HG03064 (cell line): ENCODE measurements around the gene SLC8A2.

Experiments used
- ATAC-seq: cut with Tn5 transposase; IDR thresholded peaks from one replicate; pipeline ENCODE4 v1.9.1; 2021; ENCODE audit warnings: low read depth; ENCODE audit not compliant: unreplicated experiment

SLC8A2 gene

DNA sequence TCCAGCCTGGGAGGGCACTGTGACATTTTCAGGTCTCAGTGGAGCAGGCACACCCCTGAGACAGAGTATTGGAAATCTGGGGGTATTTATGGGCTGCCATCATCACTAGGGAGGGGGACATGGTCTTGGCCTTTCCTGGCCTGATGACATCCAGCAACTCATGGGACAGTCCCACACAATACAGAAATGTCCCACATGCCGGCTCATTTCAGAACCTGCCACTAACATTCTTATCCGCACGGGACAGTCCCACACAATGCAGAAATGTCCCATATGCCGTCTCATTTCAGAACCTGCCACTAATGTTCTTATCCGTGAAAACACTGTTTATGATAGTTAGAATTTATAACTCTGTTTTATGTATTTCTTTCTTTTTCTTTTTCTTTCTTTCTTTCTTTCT lies 9.8 kb downstream of the SLC8A2 start:
- ATAC-seq = no peak

DNA sequence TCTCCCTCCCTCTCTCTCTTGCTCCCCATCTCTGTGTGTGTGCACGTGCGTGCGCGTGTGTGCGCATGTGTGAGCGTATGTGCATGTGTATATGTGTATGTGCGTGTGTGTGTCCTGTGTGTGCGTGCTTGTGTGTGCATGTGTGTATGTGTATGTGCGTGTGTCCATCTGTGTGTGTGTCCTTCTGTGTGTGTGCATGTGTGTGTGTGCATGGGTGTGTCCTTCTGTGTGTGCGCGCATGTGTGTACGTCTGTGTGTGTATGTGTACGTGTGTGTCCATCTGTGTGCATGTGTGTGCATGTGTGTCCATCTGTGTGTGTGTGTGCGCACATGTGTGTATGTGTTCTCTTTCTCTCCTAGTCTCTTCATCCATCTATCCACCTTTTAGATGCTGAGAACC lies 12.2 kb downstream of the SLC8A2 start:
- ATAC-seq = no peak

DNA sequence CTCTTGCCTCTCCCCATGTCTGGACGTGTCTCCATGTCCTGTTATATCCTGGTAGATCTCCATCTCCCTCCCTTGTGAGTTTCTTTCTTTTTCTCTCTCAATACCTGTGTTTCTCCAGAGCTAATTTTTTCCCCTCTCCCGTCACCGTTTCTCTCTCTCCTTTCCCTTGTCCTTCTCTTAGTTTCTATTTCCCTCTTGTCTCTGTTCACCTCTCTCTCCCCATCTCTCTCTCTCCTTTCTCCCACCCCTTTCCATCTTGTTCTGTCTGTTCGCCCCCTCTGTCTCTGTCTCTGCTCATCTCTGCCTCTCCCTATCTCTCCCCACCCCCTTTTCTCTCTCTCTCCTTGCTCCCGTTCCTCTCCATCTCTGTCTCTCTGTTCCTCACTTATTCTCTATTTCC lies 13.0 kb downstream of the SLC8A2 start:
- no peak for ATAC-seq

DNA sequence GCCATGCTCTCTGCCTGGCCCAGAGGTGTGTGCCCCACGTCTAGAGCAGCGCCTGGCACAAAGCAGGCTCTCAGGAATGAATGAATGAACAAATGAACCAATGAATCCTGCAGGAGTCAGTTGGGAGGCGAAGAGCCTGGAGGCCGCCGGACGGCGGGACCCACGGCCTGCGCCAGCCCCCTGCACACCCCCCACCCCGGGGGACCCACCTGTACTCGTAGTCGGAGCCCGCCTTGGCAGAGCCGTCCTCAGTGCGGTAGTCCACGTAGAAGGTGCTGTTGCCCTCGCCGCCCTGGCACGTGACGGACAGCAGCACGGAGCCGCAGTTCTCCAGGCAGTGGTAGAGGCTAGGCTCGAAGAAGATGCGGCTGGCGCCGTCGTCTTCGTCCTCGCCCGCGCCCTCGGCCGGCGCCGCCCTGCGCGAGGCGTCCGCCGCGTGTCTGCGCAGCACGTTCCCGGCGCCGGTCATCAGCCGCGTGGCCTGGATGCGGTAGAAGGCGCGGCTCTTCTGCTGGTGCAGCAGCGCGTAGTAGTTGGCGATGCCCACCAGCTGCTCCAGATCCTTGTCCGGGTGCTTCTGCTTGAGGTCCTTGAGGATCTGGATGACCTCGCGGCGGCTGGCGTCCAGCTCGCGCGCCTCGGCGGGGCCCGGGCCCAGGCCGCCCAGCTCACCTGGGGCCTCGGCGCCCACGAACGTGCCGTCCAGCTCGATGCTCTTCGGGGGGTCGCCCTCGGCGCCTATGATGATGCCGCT lies 14.8 kb downstream of the SLC8A2 start:
- ATAC-seq = no peak

DNA sequence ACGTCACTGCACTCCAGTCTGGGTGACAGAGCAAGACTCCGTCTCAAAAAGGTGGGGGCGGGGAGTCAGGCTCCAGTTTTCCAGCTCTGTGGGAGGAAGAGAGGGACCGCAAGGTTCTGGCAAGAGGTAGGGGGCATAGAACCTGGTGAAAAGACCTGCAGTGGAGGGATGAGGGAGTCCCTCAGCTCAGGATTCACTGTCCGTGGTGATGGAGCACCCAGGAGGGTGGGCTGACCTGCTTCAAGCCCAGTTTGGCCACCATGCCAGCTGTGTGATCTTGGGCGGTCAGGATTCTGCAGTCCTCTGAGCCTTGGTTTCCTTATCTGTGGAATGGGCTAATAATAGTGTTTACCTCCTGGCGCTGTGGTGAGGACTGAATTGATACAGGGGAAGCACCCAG lies 21.2 kb downstream of the SLC8A2 start:
- ATAC-seq = no peak

DNA sequence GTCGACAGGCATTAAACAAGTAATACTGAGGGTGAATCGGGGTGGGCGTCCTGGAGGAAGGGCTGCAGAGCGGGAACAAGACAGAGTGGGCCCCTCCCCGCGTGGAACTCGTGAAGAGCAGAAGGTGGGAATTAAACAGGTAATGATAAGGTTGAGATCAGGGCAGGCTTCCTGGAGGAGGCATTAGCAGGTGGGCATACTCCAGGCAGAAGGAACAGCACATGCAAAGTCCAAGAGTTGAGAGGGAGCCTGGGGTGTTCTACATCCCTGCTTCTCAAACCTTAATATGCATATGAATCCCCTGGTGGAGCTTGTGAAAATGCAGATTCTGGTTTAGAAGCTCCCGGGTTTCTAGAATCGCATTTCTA lies 23.3 kb downstream of the SLC8A2 start:
- no peak for ATAC-seq

DNA sequence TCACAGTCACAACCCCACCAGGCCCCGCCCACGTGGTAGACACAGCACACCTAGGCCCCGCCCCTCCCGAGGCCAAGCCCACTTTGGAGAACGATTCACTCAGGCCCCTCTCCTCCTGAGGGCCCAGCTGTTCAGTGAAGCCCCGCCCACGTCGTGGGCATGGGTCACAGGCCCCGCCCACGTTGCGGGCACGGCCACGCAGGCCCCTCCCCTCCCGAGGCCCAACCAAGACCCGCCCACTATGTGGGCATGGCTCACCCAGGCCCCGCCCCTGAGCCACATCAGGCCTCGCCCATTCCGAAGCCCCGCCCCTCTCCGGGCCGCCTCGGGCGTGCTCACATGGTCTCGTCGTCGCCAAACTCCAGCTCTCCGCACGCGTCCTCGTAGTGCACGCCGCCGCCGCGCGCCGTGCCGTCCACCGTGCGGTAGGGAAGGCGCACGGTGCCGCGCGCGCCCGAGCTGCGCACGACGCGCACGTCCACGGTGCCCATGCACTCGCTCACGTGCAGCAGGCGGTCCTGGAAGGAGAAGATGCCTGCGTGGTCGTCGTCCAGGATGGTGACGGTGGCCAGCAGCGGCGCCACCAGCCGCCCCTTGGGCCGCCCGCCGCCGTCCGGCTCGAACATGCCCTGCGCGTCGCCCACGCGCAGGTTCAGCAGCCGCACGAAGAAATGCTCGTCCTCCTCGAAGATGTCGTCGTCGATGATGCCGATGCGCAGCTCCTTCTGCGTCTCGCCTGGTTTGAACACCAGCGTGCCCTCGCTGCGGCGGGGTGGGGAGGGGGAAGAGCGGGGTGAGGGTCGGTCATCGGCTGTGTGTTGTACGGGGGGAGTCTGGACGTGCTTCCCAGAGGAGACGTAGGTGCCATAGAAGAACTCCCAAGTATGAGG lies 24.0 kb downstream of the SLC8A2 start:
- no peak for ATAC-seq

DNA sequence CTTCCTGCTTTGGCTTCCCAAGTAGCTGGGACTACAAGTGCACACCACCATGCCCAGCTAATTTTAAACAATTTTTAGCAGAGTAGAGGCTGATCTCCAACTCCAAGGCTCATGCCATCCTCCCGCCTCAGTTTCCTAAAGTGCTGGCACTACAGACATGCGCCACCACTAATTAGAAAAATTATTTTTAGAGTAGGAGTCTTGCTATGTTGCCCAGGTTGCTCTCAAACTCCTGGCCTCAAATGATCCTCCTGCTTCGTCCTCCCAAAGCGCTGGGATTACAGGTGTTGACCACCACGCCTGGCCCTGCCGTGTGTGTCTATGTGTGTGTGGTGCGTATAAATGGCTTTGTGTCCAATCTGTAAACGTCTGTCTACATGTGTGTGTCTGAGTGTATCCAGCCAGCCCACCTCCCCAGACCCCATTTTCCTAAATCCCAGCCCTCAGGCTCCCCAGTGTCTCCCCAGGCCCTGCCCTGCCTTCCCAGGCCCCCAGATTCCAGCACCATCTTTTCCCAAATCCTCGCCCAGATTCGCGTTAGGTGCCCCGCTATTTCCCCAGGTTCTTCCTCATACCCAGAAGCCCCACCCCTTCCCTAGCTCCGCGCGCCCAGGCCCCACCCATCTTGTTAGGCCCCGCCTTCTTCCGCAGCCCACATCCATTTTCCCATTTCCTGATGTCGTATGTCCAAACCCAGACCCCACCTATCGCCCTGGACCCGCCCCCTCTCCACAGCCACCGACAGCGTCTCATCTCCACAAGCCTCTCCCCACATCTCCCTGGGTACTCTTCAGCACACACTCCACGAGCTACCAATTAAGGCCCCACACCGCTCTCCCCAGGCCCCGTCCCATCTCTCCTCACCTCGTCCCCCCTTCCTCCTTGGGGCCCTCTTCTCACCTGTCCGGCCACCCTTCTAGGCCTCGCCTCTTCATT lies 24.9 kb downstream of the SLC8A2 start:
- ATAC-seq = no peak

DNA sequence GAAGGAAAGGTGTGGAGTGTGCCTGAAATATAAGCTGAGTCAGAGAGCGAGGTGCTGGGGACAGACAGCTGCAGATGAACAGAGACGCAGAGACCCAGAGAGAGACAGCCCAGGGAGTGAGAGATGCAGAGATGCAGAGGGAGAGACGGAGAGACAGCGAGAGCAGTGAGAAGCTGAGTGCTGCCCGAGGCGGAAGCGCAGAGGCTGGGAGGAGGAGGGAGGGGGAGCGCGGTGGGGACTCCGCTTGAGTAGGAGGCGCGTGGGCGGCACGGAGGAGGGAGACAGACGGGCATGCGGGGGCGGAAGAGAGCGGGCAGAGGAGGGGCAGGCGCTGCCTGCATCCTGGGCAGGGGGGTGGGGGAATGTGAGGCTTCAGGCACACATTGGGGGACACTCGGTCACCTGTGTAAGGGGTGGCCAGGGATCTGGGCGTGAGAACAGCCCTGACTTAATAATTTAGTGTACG lies 25.7 kb downstream of the SLC8A2 start:
- no peak for ATAC-seq

DNA sequence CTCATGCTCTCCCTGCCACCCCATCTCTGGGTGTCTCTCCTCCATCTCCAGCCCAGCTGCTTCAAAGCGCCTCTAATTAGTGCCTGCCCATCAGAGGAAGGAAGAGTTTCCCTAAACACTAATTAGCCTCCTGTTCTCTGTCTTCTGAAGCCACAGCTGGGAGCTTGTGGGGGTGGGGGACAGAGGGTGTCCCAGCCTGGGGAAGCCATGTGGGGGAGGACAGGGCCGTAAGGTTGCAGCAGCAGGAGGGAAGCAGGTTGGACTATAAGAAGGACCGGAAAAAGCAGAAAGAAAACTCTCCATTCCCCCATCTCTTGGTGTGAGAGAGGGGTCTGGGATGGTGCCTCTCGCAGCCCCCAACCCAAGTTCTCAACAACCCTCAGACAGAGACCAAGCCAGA lies 26.2 kb downstream of the SLC8A2 start:
- no peak for ATAC-seq

DNA sequence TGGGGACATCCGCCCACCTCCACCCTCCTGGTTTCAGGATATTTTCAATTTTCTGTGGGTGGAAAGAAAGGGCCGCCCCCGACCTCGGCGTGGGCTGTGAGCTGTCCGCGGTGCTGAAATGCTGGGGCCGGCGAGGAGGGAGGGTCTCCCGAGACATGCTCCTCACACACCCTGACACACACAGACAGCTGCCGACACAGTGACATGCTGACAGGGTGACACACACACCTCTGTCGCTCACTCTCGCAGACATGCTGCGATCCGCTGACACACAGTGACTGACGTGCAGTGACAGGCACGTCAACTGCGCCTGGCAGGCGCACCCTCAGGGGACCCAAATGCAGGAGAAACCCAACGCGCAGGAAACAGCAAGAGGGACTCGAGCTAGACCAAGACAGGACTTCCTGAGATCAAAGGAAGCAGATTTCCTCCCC lies 27.3 kb downstream of the SLC8A2 start:
- ATAC-seq = no peak

DNA sequence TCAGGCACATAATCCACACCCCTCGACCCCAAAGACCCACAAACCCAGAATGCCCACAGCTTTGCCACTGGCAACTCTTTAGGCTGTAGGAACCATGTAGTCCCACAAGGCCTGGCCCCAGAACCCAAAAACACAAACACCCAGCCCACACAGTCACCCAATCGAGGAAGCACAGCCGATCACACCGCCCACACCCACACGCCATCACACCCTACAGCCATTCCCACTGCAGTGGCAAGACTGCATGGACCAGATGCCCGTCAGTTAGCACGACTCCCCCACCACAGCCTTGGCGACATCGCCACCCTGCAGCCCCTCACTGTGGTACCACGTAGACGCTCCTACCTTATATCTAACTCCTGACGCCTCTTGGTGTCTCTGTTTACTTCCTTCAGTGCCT lies 28.4 kb downstream of the SLC8A2 start:
- no peak for ATAC-seq

DNA sequence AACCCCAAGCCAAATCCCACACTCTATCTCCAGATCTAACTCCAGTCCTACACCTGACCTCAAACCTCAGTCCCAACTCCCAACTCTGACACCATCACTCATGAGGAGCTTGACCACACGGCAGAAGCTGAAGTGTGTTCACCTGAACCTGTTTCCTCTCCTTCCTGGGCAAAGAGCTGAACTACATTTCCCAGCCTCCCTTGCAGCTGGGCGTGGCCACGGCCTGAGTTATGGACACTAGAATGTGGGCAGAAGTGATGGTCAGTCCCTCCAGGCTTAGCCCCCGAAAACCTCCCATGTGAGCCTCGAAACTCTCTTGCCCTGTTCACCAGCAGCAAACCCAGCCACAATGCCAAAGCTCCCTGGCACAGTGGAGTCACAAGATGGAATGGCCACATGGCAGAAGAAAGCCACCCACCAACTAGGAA lies 32.9 kb downstream of the SLC8A2 start:
- no peak for ATAC-seq

DNA sequence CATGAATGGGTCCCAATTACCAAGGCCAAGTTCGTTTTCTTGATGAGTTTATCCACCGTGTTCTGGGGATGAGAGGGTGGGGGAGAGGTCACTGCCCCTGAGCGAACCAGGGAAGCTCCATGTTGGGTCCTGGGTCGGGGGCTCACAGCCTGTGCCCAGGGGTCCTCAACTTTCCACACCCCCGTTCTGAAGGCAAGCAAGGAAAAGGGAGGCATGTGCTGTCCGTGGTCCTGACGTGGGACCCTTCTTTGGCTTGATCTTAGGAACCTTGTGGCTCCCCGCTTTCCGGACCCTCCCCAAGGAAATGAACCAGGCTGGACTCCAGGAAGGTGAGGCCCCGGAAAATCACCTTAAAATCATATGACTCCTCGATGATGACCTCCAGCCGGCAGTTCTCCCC lies 34.2 kb downstream of the SLC8A2 start:
- no peak for ATAC-seq

DNA sequence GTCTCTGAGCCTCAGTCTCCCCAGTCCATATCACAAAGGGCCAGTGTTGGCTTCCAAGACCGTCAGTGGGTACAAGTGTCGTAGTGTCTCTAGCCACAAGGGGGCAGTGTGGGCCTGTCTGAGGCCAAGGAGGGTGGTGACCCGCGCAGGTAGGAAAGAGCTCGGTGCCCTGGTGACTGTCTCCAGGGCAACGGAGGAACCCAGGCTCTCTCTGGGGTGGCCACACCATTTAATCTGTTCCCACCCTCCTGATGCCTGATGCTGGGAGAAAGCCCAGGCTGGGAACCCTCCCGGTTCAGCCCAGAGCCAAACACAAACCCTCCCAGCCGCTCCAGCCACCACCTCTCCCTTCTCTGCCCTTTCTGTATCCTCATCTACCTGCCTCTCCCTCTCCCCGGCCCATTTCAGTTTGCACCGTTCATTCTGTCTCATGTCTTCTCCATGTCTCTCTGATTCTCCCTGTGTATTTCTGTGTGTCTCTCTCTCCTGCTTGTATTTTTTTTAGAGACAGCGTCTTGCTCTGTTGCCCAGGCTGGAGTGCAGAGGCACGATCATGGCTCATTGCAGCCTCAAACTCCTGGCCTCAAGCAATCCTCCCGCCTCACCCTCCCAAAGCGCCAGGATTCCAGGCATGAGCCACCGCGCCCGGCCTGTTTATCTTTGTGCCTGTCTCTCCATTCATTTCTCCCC lies 34.8 kb downstream of the SLC8A2 start:
- ATAC-seq = no peak

DNA sequence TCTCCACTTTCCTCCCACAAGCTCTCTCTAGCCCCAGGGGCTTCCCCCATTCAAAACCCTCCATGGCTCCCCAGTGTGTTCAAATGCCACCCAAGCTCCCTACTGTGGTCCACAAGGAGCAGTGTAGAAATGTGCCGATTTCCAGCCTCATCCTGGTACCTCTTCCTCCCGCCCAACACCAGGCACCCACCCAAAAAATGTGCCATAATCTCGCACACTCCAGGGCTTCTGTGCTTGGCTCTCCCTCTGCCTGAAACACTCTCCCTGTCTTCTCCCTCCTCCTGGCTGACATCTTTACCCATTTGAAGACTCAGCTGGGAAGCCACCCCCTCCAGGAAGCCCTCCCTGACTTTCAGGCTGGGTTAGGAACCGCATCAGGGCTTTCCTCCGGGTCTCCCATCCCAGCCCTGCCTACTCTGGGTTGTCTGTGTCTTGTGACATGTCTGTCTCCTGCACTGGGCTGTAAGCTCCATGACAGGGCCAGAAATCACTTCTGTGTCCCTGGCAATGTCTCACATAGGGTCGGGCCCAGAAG lies 35.7 kb downstream of the SLC8A2 start:
- no peak for ATAC-seq

DNA sequence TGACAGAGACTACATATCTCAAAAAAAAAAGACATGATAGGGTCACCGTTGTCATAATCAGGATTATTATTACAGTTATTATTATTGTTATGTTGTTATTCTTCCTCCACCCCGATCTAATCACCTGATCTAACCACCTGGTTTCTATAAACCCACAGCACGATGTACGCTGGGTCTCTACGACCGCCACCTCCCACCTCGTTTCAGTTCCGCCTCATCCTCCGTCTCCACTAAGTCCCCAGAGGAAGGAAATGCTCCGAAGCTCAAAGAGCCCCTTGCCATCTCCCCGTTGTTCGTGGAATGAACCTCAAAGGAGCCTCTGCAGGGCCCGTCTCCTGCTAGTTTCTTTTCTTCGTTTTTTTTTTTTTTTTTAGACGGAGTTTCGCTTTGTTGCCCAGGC lies 36.5 kb downstream of the SLC8A2 start:
- ATAC-seq = no peak

DNA sequence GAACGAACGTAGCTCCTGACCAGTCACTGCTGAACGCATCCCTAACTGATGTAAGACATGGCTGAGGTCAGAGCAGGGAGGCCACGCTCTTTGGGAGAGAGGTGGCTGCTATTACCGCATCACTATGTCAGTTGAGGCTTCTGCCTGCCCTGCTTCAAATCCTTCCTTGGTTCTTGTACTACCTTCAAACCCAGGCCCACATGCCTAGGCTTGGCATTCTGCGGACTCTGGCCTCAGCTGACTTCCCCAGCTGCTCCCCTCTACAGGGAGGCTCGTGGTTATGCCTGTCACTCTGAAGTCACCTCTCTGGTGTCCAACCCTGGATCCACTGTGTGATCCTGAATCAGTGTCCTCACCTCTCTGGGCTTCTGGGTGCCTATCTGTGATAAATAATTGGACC lies 37.6 kb downstream of the SLC8A2 start:
- no peak for ATAC-seq

DNA sequence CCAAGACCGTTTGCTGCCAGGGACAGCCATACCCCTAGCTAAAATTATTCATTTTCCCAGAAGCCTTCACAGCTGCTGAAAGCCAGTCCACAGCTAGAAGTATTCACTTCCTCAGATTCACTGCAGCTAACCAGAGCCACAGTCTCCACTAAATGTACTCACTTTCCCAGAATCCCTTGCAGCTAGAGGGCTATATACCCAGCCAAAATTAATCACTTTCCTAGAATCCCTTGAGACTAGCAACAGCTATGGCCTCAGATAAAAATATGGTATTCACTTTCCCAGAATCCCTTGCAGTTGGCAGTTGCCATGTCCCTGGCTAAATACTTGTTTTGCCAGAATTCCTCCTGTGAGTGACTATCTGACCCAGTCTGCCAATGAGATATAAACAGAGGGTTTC lies 38.6 kb downstream of the SLC8A2 start:
- ATAC-seq = no peak

DNA sequence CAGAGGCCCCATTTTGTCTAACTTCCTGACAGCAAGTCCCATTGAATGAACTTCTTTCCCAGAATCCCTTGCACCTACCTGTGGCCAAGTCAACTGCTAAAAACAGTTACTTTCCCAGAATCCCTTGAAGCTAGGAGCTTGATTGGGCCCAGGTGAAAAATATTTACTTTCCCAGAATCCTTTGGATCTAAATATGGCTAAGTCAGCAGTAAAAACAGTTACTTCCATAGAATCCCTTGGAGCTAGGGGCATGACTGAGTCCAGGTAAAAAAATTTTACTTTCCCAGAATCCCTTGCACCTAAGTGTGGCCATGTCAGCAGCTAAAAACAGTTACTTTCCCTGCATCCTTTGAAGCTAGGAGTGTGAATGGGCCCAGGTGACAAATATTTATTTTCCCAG lies 39.2 kb downstream of the SLC8A2 start:
- ATAC-seq = no peak
